GM19351 (cell line): ENCODE results near the gene SCAPER.
"Not testable (repeated sequence)": the region's sequence is repeated elsewhere in the genome, so short reads cannot be mapped to it uniquely, and the experiment has no call there.

Experiments
- ATAC-seq: cut with Tn5 transposase; IDR thresholded peaks from one replicate; pipeline ENCODE4 v1.9.1; 2021; ENCODE audit warnings: mild to moderate bottlenecking, moderate library complexity; ENCODE audit not compliant: unreplicated experiment

Gene SCAPER

GRCh38 chr15:76584868-76585575, 320.1 kb downstream of the SCAPER start:
- no peak for ATAC-seq

- no peak for ATAC-seq
Measured at GRCh38 chr15:76582550-76582949, 322.6 kb downstream of the SCAPER start.

GRCh38 chr15:76577879-76578512, 327.1 kb downstream of the SCAPER start:
- no peak for ATAC-seq

- no peak for ATAC-seq
Measured at GRCh38 chr15:76576523-76577279, 328.4 kb downstream of the SCAPER start.

- ATAC-seq = peak; percentile 11
Measured at GRCh38 chr15:76575679-76576078, 329.5 kb downstream of the SCAPER start.

GRCh38 chr15:76575274-76575673, 329.9 kb downstream of the SCAPER start:
- peak; percentile 92 for ATAC-seq

DNA sequence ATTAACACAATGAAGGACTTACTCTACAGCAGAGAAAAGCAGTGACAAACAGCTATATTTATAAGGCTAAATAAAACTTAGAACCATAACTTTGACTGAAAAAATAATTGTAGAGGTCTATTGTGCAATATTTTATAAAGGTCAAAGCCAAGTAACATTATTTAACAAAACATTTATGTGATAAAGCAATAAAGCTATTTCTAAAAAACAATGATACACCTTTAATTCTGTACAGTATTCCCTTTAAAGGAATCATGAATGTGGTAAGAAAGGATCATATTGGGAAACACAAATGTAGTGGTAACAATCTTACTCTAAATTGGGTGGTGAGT, 332.2 kb downstream of the SCAPER start:
- ATAC-seq = no peak

GRCh38 chr15:76566276-76566675, 338.9 kb downstream of the SCAPER start:
- ATAC-seq = no peak

DNA sequence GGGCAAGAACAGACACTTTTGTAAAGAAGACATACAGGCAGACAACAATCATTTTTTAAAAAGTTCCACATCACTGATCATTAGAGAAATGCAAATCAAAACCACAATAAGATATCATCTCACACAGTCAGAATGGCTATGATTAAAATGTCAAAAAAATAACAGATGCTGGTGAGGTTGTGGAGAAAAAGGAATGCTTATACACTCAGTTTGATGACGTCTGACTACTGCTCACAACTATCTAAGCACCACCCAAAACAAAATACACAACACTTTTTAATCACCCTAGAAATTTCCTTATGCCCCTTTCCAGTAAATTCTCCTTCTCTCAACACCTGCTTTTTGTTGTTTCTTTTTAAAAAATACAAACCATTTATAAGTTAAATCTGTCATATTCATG, 339.8 kb downstream of the SCAPER start:
- ATAC-seq = no peak

DNA sequence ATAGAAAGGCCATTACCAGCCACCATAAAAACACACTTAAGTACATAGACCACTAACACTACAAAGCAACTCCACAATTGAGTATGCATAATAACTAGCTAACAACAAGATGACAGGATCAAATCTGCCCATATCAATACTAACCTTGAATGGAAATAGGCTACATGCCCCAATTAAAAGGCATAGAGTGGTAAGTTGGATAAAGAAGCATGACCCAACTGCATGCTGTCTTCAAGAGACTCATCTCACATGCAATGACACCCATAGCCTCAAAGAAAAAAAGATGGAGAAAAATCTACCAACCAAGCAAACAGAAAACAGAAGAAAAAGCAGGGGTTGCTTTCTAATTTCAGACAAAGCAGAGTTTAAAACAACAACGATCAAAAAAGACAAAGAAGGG, 349.9 kb downstream of the SCAPER start:
- no peak for ATAC-seq

- ATAC-seq = no peak
Measured at GRCh38 chr15:76553564-76553963, 351.6 kb downstream of the SCAPER start.

DNA sequence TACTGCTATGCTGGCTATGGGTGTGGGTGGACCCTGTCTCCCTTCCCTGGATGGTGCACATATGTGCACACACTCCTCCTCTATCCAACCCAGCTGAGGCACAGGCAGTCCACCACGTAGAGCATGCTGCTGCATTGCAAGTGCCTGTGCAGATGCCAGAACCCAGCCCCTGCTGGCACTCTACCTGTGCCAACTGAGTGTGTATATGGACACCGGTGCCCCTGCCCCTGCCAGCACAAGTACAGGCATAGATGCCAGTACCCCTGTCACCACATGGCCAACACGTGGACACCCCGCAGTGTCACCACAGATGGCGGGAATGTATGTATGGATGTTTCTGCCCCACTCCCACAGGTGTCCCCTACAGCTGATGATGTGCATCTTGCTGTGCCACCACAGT, 352.0 kb downstream of the SCAPER start:
- no peak for ATAC-seq

GRCh38 chr15:76546805-76547204, 358.3 kb downstream of the SCAPER start:
- no peak for ATAC-seq

DNA sequence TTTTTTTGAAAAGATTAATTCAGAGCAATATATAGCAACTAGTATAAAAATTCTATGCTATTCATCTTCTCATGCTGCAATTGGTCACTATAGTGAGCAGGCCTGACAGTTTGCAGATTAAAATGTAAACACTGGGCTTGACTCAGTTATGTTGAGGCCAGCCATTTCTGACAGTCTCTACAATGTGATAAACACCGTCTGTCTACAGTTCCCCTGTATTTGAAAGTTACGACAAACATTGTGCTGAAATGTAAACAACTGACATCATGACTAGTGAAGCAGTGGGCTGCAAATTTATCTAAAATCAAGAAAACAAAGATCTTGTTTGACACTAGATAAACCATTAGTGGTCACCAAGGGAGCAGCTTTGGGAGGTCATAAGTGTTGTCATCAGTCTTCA, 371.1 kb downstream of the SCAPER start:
- no peak for ATAC-seq

DNA sequence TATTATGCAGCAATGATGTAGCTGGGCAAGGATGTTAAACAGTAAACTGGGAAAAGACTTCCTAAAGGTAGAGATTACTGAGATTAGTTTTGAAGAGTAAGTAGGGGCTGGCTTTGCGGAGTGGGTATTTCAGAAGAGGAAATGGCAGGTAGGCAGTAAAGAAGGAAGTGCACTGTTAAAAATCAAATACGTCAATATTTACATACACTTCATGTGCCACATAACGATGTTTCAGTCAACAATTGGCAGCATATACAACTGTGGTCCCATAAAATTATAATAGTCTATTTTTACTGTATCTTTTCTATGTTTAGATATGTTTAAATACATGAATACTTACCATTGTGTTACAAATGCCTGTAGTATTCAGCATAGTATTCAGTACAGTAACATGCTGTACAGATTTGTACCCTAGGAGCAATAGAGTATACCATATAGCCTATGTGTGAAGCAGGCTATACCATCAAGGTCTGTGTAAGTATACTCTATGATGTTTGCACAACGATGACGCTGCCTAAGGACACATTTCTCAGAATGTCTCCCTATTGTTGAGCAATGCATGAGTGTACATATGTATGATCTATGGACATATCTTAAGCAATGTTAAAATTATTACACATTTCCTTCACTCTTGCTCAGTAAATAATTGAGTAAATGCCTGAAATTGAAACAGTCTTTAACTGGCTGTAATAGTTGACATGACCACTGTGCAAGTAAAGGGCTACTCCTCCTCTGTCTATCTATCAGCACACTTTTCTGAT, 371.9 kb downstream of the SCAPER start:
- ATAC-seq = no peak

DNA sequence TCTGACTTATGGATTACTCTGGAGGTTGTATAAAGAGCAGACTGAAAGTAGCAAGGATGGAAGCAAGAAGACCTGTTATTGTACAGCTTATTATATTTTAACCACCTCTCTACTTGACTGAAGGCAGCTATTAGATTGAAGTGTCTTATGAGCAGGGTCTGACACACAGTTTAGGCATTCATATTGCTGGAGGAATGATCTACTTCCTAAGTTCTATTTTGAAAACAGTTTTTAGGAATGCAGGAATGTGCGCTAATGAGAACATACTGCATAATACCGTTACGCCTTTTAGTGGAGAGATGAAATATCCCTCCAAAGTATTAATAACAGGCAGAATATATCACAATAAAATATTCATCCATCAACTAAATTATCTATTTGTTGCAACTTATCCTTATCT, 375.2 kb downstream of the SCAPER start:
- no peak for ATAC-seq

DNA sequence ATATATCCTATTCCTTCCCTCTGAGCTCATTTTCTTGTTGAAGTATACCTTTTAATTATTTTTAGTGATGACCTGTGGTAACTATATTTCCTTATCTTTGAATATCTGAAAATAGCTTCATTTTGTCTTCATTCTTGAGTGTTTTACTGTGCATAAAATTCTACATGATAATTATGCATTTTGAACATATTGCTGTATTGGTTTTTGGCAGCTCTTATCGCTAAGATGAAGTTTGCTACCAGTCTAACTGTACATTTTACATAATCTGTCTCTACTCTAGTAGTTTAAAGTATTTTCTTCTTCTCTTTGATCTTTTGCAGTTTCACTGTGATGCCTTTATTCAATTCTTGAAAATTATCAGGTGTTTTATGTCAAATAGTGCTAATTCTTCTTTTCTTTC, 379.0 kb downstream of the SCAPER start:
- ATAC-seq = no peak

DNA sequence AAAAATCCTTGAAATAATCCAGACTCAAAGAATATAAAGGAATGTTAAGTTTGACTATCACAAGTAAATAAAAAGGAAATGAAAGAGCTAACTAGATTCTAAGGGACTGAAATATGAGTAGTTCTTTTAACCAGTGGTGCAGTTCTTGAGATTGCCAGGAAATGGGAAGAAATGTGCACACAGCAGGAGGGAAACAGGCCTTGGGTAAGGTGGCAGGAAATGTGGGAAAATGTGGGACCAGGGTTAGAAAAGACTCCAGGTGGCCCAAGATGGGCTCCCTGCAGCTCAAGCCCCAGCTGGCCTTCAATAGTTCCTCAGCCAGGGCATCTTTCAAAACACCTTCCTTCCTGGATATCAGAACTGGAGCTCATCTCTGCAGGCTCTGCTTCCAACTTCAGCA, 387.2 kb downstream of the SCAPER start:
- no peak for ATAC-seq

DNA sequence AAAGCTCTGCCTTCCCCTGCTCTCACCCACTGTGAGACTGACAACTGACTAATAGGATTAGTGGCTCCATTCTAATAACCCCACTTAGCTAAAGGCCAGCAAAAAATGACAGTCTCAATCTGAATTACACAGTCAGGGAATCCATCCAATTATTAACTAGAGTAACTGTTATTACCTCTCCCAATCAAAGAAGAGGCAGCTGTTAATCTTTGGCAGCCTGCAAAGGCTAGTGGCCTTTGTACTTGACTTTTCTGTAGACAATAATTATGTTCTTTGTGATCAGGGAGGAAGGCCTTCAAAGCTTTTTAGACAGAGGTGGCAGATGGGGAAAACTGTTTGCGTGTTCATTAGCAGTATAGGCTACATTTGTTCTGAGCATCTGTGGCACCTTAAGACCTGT, 390.9 kb downstream of the SCAPER start:
- no peak for ATAC-seq

GRCh38 chr15:76512971-76513370, 392.2 kb downstream of the SCAPER start:
- ATAC-seq = no peak

DNA sequence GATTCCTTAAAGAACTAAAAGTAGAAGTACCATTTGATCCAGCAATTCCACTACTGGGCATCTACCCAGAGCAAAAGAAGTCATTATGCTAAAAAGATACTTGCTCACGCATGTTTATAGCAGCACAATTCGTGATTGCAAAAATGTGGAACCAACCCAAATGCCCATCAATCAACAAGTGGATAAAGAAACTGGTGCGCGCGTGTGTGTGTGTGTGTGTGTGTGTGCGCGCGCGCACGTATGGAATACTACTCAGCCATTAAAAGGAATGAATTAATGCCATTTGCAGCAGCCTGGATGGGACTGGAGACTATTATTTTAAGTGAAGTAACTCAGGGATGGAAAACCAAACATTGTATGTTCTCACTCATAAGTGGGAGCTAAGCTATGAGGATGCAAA, 394.5 kb downstream of the SCAPER start:
- not testable (repeated sequence) for ATAC-seq
